ENCODE measurements around the gene C2CD2.
"Not testable (repeated sequence)": the region's sequence is repeated elsewhere in the genome, so short reads cannot be mapped to it uniquely, and the experiment has no call there.

The C2CD2 gene

DNA sequence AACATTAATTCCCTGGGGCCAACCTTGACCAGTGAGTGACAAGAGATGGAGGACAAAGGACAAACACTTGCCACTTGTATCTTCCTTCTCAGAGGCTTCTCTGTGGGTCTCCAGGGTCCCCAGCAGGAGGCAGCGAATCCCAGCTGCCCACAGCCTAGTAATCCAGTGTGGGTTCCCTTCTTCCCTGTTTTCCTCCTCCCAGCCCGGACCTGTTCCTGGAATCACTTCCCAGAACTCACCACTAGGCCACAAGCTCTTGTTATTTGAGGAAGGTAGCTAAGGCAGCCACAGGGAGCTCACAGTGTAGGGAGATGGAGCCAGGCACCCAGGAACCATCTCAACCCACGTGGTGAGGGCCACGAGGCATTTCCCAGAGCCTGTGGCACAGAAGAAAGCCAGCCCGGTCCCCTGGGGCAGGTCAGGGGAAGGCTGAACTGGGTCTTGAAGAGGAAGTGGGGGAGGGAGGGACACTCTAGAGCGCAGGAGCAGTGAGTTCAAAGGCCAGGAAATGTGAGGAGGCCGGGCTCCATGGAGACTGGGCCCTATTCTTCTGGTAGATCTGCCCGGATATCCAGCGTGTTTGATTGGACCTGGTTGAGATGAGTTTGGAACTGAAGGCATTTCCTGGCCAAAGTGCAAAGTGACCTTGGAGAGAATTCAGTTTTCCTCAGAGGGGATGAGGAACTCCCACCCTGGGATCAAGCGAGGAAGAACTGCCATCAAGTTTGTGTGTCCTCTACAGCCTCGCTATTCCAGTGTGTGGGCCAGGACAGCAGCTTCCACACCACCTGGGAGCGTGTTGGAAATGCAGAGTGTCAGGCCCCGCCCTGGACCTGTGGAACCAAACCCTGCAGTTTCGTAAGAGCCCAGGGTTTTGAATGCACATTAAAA lies 20.3 kb upstream of the C2CD2 start:
- DNase-seq: no peak

DNA sequence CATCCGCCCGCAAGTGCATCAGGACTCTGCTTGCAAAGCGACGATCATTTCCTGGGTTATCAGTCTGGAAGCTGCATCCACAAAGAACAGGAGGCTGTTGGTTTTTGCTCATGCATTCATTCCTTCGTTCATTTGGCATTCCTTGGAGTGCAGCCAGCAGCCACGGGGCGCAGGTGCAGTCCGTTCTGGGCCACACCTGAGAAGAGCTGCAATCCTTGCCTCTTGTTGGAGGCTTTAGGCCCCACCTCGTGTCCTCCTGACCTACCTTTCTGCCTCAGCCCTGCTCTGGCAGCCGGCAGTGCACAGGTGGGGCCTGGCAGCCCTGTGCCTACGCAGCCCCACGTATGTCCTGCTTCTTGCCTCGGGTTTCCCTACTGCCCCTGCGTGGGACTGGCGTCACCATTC lies 19.6 kb upstream of the C2CD2 start:
- DNase-seq: no peak

DNA sequence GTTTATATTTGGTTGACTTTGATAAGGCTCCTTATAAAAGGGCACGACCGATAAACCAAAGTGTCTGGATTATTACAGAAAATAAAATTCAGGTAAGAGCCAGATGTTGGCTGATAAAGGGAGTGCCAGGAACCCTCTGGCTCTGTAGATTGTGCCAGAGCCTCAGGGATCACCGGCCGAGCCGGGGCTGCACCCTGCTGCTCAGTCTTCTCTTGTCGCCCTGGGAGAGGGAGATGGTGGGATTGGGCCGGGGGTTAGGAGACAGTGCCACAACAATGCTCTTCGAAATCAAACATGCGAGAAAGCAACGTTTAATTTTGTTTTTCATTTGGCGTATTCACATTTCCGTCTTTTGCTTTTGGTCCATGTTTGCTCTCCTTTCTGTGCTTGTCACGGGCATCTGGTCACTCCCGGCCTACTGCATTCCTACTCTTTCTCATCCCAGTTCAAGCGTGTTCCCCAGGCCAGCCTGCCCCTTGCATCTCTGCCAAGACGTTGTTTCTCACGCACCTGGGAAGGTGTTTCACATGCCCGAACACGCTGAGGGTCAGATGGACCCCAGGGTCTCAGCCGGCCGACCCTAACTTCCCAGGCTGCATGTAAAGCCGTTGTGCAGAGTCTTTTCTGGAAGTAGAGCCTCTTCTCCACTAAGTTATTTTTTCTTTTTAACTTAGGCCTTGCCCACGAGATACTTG lies 18.8 kb upstream of the C2CD2 start:
- no peak for DNase-seq

DNA sequence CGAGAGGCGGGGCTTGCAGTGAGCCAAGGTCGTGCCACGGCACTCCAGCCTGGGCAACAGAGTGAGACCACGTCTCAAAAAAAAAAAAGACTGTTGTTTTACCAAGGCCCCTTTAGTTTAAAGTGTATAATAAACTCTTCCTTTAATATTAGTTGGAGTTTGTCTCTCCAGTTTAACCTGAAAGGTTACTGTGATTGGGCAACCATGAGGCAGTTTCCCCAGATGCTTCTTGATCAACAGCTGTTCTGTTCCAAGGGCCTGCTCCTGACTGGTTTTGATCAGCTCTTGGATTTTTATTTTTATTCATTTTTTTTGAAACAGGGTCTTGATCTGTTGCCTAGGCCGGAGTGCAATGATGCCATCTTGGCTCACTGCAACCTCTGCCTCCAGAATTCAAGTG lies 18.1 kb upstream of the C2CD2 start:
- DNase-seq: no peak

DNA sequence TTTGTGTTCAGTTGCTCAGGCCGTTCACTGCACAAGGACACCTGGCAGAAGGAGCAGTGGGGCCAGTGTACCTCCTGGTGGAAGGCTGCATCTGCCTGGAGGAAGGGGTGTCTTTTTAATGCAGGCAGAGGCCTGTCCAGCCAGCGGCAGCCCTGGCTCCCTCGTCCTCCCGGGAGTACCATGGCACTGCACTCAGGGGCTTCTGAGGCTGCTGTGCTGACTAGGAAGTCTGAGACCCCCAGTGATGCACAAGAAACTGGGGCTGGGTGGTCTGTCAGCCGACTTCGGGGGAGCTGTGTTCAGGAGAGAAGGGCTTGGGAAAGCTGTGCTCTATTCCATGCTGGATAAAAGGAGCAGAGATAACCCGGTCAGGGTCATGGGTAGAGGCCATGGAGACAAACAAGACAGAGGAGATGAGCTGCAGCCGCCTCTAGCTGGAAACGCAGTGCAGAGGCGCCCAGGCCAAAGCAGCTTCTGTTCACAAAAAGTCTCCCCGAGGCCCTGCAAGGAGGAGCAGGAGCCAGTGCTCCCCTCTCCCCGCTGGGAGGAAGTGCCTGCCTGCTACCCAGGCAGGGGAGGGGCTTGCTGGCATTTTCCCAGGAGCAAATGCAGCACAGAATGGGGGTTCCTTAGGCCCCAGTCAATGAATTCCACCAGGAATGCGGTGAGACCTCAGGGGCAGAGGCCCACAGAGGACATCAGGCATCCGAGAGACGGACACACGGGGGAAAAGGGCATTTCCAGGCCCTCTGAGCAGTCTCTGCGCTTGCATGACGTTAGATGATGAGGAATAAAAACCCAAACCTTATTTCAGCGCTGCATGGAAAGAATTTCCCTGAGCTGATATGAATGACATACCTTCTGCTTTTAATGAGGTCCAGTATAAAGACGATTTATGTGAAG lies 17.2 kb upstream of the C2CD2 start:
- no peak for DNase-seq

DNA sequence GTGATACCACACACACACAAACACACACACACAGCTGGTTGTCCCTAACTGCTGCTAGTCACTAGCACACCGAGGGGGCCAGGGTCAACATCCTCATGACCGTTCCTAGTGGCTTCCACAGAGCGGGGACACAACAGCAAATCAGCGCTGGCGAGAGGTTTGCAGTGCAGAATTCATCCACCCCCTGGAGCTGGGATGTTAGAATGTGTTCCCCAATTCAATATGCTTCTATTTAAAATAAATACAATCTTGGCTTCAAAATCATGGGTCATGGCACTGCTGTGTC lies 16.2 kb upstream of the C2CD2 start:
- DNase-seq: no peak

DNA sequence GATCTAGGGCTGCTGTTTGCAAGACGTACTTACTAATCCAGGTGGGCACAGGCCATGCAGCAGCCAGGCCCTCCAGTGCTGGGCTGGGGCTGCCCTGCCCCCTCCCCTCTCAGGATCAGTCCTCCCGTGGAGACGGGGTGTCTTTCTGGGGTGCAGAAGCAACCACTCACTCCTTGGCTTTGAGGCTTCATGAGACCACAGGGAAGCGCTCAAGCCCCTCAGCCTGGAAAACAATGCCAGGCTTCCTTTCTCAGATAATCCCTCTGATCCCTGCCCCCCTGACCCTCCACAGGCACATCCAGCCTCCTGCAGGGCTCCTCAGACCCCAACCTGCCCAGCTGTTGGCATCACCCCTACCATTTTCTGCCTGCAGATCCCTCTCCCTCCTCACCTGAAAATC lies 13.9 kb upstream of the C2CD2 start:
- no peak for DNase-seq

DNA sequence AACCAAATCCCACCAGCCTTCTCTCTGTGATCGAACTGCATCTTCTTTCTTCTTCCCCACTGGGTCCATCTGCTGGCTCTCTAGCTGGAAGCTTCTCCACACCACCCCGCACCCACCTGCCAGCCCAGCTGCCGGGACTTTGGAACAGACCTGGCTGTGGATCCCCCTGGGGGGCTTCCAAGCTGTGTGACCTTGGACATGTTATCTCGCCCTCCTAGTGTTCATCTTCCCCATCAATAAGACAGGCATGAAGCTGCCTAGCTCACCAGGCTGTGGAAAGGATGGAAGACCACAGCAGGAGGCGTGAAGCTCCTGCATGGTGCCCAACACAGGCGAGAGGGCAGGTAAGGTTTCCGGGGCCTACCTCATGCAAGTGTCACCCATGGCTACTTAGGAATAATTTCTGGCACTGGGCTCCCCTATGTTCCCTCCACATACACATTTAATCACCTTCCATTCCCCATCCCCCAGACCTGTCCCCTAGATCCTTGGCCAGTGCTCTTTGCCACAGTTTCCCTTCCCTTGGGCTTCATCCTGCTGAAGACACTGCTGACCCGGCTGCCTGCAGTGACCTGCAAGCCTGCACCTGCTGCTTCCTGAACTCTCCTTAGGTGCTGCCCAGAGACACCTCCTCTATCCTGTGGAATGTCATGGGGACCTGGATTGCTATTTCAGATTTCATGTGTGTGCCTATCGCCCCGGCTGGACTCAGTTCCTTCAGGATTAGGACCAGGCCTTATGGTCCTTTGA lies 13.2 kb upstream of the C2CD2 start:
- no peak for DNase-seq

DNA sequence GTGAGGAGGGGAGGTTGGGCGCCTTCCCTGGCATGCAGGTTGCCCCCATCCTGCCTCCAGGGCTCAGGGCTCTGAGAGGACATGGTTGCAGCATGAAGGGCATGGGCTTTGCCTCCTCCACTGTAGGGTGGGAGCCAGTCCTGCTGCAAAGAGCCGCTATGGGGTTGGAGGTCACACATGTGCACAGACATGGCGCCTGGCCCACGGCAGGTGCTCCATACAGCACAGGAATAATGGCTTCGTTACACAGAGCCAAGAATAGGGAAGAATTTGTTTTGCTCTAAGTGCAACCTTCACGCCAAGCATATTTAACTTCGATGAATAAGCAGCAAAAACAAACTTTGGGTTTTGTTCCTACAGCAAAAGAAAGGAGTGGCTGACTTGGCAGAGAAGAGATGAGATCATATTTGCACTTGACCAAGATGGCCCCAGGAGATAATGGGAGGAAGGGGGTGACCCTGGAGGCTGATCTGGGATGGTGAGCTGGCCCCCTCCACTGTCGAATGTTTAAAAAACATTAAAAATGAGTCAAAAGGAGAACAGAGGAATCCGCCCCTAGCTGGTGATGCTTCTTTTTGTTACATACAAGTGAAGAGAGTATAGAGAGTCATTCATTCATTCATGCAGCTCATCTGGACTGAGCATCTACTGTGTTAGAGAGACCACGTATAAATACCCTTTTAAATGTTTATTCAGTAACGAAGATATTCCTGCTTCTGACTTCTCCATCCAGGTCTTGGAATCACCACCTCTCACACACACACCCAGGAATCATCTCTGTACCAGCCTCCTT lies 12.4 kb upstream of the C2CD2 start:
- DNase-seq: no peak

DNA sequence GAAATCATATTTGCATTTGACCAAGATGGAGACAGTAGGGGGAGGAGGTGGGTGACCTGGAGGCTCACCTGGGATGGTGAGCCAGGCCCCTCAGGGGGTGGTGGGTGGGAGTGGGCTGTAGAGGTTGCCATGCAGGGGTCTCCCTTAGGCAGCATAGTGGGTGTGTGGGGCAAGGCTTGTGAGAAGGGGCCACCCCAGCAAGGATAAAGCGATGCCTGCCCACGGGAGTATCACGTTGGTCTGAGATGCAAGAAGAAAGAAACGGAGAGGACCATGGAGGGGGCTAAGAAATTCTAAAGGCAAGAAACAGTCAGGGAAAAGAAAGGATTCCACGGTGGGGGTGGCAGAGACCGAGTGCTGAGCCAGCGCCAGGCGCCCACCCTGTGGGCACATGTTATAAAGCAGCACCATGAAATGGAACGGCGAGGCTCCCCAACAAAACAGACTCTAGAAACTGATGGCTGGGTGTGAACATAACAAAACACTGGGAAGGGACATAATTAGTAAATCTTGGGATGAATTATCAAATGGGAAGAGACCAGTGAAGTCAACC lies 11.7 kb upstream of the C2CD2 start:
- no peak for DNase-seq

DNA sequence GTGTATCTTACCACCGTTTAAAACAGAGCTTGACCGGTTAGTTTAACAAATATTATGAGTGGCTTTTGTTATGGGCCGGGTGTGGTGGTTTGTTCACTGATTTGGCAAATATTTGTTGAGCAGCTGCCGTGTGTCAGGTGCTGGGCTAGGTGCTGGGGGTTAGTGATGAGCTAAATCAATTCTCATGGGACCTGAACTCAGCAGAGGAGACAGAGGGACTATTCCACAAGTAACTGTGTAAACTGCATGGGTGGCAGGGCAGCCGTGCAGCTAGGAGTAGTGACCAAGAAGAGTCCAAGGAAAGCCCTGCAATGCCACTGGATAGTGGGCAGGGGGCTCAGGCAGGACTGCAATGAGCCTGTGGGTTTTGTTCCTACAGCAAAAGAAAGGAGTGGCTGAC lies 11.2 kb upstream of the C2CD2 start:
- no peak for DNase-seq

DNA sequence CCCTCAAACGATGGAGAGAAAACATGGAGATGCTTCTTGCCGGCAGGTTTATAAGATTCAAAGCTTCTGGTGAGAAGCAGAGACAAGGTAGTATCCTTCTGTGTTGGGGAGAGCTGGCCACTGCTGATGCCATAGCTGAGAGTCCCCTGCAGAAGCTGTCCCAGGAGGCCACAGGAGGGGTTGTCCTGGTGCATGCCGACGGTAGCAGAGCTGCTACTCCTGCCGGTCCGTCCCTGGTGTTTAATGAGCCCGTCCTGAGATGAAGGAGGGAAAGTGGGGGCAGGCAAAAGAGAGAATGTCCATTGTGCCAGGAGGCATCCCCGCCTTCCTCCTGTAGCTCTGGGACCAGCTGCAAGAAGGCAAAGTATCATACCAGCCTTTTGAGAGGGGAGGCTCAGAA lies 10.4 kb upstream of the C2CD2 start:
- DNase-seq: no peak

DNA sequence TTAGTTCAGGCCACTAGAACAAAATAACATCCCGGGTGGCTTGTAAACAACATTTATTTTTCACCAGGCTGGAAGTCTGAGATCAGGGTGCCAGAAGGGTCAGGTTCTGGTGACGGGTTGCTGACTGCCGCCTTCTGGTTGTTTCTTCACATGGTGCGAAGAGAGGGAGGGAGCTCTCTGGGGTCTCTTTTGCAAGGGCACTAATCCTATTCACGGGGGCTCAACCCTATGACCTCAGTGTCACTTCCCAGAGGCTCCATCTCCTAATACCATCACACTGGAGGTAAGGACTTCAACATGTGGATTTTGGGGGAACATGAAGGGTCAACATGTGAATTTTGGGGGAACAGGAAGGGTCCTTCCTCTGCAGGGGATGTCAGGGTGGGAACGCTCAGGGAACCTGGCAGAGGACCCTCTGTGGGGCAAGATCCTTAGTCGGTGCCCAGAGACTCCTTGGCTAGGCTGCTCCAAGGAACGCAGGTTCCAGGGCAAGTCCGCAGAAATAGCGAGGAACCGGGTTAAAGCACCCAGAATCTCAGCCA lies 8.7 kb upstream of the C2CD2 start:
- no peak for DNase-seq

DNA sequence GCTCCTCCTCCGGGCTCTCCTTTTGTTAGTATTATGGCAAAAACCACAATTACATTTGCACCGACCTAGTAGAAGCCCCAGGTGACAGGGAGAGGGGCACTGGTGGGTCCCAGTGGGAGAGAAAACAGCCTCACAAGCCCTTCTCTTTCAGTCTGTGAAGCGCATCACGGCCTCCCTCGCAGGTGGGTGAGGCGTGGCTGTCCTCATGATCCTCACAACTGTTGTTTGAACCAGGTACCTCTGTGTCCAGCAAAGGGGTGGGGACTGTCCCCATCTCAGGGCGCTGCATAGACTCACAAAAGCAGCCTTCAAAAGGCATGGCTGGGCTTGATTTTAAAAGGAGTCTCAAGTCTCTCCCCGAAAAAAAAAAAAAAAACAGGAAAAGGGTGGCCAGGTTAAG lies 7.9 kb upstream of the C2CD2 start:
- DNase-seq: no peak

DNA sequence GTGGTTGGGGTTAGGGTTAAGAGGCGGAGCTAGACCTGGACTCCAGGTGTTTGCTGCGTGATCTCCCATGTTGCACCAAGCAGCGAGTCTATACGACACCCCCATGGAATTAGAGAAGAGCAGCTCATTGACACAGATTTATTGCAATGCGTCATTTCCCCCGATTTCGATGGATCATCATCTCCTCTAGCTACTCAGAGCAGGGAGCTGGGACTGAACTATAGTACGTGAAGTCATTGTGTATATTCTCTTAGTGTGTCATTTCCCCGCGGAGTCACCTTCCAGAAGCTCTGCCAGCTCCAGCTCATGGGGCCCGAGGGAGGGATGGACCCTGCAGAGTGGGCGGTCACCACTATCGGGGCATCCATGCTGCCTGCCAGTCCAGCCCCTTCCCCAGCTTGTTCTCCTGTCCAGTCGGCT lies 7.5 kb upstream of the C2CD2 start:
- no peak for DNase-seq

DNA sequence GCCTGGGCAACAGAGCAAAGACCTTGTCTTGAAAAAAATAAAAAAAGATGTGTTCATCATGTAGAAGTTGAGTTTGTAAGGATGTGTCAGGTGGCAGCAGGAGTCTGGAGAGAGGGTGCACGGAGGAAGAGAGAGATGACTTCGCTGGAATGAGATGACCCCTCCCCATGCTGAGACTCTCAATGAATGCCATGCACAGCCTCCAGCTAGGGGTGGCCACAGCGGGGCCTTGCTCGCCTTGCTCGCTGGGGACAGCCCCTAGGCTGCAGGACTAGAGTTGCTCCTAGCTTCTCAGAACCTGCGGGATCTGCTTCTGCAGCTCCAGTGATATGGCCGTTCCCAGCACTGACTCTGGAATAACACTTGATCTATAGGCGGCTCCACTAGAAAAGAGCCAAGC lies 6.6 kb upstream of the C2CD2 start:
- no peak for DNase-seq

DNA sequence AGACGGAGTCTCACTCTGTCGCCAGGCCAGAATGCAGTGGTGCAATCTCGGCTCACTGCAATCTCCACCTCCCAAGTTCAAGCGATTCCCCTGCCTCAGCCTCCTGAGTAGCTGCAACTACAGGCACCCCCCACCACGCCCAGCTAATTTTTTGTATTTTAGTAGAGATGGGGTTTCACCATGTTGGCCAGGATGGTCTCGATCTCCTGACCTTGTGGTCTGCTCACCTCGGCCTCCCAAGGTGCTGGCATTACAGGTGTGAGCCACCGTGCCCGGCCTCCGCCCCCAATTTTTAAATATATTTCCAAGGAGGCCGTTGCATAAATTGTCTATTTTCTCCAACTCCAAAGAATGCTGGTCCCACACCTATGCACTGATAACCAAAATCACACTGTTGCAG lies 5.9 kb upstream of the C2CD2 start:
- DNase-seq: not testable (repeated sequence)

DNA sequence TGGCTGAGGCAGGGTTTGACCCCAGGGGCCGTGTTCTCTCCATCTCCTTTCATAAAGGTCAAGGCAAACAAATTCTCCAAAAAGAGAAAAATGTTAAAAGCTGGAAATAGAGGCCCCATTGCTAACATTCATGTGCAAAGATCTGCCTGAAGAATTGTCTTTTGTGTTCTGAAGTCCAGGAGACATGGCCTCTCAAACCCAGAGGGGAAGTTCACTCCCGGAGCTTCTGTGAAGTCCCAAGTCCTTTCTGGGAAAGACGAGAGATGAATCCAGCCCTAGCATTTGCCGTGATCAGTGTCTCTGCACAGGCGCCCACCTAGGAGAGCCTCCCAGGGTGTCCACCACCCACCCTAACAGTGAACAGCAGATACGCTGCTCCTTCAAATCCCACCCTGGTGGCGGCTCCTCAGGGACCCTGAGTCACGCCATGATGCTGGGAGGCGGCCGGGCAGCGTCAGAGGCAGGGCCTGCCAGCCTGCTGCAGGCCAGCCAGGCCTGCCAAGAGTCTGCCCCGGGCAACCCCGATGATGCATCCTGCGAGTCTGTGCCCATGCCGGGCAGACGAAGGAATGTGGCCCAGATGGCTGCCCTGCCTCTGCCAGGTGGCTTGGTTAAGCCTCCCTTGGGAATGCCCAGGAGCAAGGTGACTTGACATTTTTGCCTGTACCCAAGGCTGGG lies 5.2 kb upstream of the C2CD2 start:
- no peak for DNase-seq

DNA sequence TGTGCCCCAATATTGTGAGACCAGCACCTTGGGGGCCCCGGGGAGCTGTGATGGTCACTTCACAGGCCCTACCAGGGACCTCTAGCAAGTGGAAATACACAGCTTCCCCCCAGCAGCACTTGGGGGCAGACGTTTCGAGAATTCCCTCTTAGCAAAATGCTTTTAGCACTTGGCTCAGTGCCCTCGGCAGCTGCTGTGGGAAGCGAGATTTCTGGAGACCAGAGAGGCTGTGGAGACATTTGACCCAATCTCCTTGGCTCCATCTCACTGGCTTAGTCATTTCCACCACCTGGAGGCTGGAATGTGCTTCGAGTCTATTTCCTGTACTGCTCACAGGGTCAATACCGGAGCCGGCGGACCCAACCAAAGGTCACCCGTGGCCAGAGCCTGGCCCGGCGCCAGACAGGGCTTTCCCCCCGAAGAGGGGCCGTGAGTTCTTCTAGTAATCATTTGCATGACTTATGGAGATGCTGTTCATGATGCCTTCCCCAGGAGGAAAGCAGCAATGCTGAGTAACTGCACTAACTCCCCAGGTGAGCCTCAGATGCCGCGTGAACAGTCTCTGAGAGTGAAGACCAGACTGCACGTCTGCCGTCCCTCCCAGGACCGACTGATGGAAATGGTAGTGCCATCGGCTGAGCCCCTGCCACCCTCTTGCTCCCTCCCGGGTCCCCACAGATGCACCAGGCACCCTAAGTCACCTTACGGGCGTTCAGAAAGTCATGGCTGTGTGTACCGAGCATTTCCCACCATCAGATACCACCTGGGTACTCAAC lies 4.4 kb upstream of the C2CD2 start:
- DNase-seq: no peak

Measured in activated CD4-positive, alpha-beta T cell treated with anti-CD3 and anti-CD28 coated beads, Interleukin-2, Interleukin-6, amounts not matched to agents 100 ng/mL and 50 ng/mL, durations not matched to agents 16 hours and 8 hours (primary cell).